IMR-90 (cell line): ENCODE measurements around the gene ABCC4.

Source experiments
- BHLHE40 ChIP-seq: fragments of 150-350 bp; IDR thresholded peaks from 2 replicates; pipeline ENCODE4 v1.6.1; 2016; ENCODE audit warnings: mild to moderate bottlenecking, low read depth, low read length
- CTCF ChIP-seq: conservative IDR thresholded peaks from 2 replicates; pipeline ENCODE4 v1.5.1; 2012; ENCODE audit warnings: mild to moderate bottlenecking, low read depth, low read length, improper control_type of control experiment
- ELK1 ChIP-seq: fragments of 150-350 bp; IDR thresholded peaks from 2 replicates; pipeline ENCODE4 v1.6.1; 2016; ENCODE audit warnings: low read depth, mild to moderate bottlenecking, low read length, moderate library complexity, borderline replicate concordance
- MAFK ChIP-seq: IDR thresholded peaks from 2 replicates; pipeline ENCODE4 v1.6.1; 2012; ENCODE audit warnings: low read depth, low read length, improper control_type of control experiment
- MAZ ChIP-seq: IDR thresholded peaks from 2 replicates; pipeline ENCODE4 v1.6.1; 2012; ENCODE audit warnings: low read depth, mild to moderate bottlenecking, low read length, improper control_type of control experiment, moderate library complexity, borderline replicate concordance
- MXI1 ChIP-seq: IDR thresholded peaks from 2 replicates; pipeline ENCODE4 v1.6.1; 2012; ENCODE audit warnings: low read depth, mild to moderate bottlenecking, low read length, moderate library complexity, borderline replicate concordance
- POLR2A ChIP-seq: IDR thresholded peaks from 2 replicates; pipeline ENCODE4 v1.6.1; 2012; ENCODE audit warnings: mild to moderate bottlenecking, low read depth, low read length
- RCOR1 ChIP-seq: IDR thresholded peaks from 2 replicates; pipeline ENCODE4 v1.6.1; 2012; ENCODE audit warnings: mild to moderate bottlenecking, low read length, improper control_type of control experiment; ENCODE audit not compliant: insufficient replicate concordance

GRCh38 chr13:95261956-95262355, 39.3 kb downstream of the ABCC4 start:
- TF ChIP-seq CTCF = no peak
- TF ChIP-seq MAFK = no peak
- TF ChIP-seq MAZ = no peak
- no peak for TF ChIP-seq BHLHE40
- TF ChIP-seq ELK1 = no peak
- no peak for TF ChIP-seq POLR2A
- TF ChIP-seq RCOR1 = no peak
- no peak for TF ChIP-seq MXI1
